HG03442 (cell line): ENCODE results near the gene MED16.

Experiments used
- ATAC-seq: cut with Tn5 transposase; IDR thresholded peaks from one replicate; pipeline ENCODE4 v1.9.1; 2021; ENCODE audit warnings: mild to moderate bottlenecking, moderate library complexity; ENCODE audit not compliant: unreplicated experiment

The MED16 gene

GRCh38 chr19:928471-929202 lies 35.6 kb upstream of the MED16 start:
- no peak for ATAC-seq

GRCh38 chr19:927780-928401 lies 34.9 kb upstream of the MED16 start:
- no peak for ATAC-seq

- ATAC-seq, result no peak
Observed at GRCh38 chr19:927351-927779, 34.4 kb upstream of the MED16 start.

GRCh38 chr19:926589-927350 lies 33.8 kb upstream of the MED16 start:
- ATAC-seq, result no peak

- no peak for ATAC-seq
Observed at GRCh38 chr19:926323-926588, 33.3 kb upstream of the MED16 start.

- ATAC-seq, result peak; percentile 48
Observed at GRCh38 chr19:925526-926322, 32.7 kb upstream of the MED16 start, which contains the start of gene ARID3A. TSS of gene ARID3A (plus strand) at chr19:926035. CDS start at chr19:929529, 3,494 bp downstream.

- ATAC-seq, result peak; percentile 38
Observed at GRCh38 chr19:925087-925525, 32.1 kb upstream of the MED16 start.

GRCh38 chr19:924553-925086 lies 31.6 kb upstream of the MED16 start:
- ATAC-seq, result no peak

- no peak for ATAC-seq
Observed at GRCh38 chr19:920051-920864, 27.3 kb upstream of the MED16 start.

- ATAC-seq, result no peak
Observed at GRCh38 chr19:919199-920050, 26.4 kb upstream of the MED16 start.

- no peak for ATAC-seq
Observed at GRCh38 chr19:918481-919198, 25.7 kb upstream of the MED16 start.

- no peak for ATAC-seq
Observed at GRCh38 chr19:918152-918437, 25.1 kb upstream of the MED16 start.

GRCh38 chr19:917323-918151 lies 24.6 kb upstream of the MED16 start, which contains the start of gene KISS1R:
TSS of gene KISS1R (plus strand) at chr19:917333. CDS start at chr19:917503, 170 bp downstream.
- ATAC-seq, result no peak

- no peak for ATAC-seq
Observed at GRCh38 chr19:916645-917322, 23.8 kb upstream of the MED16 start.

GRCh38 chr19:913080-913748 lies 20.2 kb upstream of the MED16 start, which contains the start of gene R3HDM4:
TSS of gene R3HDM4 (minus strand) at chr19:913219. CDS start at chr19:913157, 62 bp downstream.
- no peak for ATAC-seq
